ENCODE measurements around the gene HAGHL.

DNA sequence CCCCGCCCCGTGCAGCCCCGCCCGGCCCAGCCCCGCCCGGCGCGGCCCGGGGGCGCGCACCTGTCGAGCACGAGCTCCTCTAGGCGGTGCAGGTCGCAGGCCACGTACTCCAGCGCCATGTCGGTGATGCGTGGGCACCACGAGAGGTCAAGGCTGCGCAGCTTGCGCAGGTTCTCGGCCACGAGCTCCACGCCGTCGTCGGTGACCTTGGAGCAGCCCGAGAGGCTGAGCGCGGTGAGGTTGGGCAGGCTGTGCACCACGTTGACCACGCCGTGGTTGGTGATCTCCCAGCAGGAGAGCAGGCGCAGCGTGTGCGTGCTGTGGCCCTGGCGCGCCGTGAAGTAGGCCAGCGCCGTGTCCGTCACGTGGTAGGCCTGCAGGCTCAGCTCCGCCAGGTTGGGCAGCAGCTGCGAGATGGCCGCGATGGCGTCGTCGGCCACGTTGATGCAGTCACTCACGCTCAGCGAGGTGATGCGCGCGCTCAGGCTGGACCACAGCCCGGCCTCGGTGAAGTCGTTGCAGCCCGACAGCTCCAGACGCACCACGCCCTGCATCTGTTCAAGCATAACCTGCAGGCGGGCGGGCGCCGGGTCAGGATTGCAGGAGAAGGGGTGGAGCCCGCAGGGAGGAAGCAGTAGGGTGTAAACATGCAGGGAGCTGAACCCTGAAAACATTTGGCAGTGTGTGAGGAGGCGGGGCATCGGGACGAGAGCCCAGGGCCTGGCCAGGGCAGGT lies 31.4 kb upstream of the HAGHL start:
- TF ChIP-seq CTCF (IDR thresholded peaks at IDR 0.05) (no peak), POLR2A (IDR thresholded peaks at IDR 0.05) (no peak)

Data from adrenal gland (tissue), 5 donors.